Measurements from ENCODE around the gene PELO.
"Not testable (repeated sequence)": the region's sequence is repeated elsewhere in the genome, so short reads cannot be mapped to it uniquely, and the experiment has no call there.

The PELO gene

DNA sequence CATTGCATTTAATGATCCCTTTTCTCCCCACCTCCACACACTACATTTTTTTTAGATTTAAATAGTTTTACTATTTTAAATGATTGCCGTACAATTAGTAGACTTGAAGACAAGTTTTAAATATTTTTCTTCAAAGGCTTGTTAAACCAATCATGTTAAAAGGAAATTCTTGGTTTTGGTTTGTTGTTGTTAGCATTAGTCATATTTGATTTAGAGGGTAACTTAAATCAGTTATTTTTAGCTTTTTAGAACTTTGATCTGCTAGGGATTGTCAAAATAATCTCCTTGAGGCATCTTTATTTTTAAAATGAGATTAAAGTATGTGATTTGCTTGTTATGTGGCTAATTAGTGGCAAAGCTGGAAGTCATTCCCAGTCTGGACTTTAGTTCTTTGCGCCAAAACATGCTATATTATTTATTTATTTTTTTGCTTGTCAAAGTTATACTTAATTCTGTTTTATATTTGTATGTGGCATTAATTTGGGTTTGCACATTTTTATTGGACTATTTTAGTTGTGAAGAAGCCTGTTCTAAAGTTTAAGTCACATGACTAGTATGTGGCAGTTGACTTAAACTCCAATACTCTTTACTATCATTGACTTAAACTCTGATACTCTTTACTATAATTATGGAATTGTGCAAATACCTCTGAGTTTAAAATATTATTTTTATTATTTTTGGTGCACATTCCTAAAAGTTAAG lies 14.7 kb downstream of the PELO start:
- DNase-seq: no peak

DNA sequence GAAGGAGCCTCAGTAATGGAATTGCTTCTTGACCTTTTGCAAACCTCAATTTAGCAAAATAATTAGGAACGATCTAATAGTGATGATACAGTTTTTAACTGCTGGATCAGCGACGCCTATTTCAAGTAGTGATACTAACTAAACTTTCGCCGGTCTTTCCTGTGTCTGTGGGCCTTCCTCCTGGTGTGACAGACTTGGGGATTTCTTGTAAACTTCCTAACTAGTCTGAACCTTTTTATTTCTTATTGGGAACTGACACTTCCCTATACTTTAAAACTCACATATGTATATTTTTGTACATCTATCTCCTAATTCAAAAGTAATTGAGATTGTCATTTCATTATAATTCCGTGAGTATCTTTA lies 15.2 kb downstream of the PELO start:
- DNase-seq: no peak

DNA sequence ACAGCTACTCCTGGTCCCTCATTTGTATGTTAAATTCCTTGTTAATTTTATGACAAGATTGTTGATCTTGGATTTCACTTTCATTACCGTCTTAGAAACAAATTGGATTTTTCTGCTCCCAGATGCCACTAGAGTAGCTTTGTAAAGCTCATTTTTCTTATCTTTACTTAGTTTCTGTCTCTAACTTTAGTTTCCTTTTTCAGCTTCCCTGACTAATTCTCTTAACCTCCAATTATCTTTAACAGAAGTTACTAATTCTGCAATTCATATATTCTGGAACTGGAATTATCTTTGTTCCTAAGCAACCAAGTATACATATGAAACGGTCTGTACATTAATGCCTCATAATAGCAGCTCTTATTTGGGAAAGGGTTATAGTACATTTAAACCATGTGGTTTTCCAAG lies 16.7 kb downstream of the PELO start:
- no peak for DNase-seq

DNA sequence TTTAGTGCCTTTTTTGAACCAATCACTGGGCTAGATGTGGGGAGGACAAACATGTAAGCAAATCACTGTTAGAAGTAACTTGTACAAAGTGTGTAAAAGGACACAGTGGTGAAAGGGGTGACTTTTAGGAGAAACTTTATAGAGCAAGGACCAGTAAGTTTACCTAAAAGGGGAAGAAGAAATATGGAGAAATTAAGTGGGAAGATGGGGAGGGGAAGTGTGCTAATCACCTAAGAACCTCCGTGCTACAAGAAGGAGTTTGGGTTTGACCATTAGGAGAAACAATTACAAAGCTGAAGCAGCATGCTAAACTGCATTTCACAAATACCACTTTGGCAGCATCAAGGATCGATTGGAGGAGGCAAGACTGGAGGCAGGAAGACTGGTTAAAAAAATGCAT lies 17.3 kb downstream of the PELO start:
- DNase-seq: no peak

DNA sequence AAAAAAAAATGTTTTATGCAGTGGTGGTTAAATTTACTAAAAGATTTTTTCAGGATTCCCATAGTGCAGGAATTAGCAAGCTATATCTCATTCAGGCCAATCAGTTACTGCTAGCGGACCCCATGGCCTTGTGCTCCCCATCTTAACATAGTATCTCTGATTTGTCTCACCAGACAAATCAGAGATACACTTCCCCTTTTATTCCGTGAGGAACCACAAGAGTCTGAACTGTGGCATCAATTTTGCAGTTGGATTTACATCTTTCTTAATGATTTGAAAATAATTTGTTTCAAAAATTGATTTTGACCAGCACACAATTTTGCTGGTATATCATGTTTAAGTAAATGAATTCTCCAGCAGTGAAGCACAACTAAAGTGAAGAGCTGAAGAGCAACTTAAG lies 17.9 kb downstream of the PELO start:
- peak; percentile 4 to 11 for DNase-seq

DNA sequence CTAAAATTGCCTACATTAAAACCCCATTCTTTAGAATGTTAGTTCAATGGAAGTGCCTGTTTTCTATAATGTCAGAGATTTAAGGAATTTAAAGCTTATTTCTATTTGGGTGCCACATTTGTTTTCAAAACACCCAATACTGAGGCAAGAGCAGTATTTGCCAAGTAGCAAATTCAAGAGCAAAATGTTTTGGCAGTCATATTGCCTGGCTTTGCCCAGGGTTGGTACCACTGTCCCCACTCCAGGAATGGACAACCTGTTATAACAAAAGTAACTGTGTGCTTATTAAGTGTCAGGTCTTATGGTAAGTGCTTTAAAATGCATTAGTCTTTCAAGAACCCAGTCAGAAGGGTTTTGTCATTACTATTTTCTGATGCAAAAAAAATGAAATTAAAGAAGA lies 19.3 kb downstream of the PELO start:
- DNase-seq: no peak

DNA sequence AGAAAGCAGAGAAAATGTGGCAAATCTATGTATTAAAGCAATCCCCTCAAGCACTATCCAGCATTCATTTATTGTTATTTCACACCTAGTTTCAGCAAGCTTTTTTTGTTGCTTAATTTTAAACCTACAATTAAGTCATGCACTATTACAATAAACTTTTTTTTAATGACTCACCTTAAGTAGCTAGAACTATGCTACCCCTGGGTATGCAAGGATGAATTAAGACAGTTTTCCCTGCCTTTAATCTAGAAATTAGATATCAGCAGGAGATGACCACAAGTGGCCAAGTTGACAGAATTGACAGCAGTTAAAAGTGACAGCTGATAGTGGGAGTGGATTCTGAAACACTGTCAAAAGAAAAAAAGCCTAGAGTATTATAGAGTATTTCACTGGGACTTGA lies 20.0 kb downstream of the PELO start:
- no peak for DNase-seq

DNA sequence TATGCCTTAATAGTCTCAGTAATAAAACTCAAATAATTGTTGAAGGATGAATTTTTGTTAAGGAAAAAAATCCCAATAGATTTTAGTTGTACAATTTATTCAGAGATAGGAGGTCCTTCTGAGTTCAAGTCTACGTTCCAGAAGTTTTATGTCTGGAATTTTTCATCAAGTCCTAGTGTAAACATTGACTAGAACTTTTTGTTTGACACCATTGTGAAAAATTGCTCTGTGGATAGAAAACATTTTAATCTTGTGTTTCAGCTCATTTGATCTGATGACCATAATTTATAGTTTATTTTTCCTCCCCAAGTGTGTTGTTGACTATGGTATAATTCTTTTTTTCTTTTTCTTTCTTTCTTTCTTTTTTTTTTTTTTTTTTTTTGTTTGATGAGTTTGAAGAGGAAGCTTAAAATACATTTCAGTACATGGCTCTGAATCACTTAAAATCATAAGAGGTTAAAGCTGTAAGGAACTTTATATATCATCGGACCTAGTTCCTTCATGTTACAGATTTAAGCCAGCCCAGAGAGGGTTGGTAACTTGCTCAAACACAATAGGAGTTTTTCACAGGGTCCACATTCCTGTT lies 20.7 kb downstream of the PELO start:
- DNase-seq: no peak

DNA sequence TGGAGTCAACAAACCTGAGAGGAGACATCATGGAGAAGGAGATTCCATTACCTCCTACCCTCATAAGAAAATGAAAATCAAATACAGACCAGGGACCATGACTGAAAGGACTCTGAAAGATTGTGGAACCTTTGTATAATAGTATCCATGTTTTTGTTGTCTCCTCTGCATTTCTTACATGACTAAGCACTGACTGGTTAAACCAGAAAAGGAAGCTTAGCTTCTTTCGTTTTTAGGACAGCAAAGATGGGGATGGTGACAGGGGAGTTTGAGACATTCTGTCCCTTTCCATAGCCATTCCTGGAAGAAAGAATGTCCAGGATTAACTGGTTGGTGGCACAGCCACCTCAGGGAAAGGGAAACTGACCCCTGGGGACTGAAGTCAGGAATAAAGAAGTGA lies 22.2 kb downstream of the PELO start:
- no peak for DNase-seq

DNA sequence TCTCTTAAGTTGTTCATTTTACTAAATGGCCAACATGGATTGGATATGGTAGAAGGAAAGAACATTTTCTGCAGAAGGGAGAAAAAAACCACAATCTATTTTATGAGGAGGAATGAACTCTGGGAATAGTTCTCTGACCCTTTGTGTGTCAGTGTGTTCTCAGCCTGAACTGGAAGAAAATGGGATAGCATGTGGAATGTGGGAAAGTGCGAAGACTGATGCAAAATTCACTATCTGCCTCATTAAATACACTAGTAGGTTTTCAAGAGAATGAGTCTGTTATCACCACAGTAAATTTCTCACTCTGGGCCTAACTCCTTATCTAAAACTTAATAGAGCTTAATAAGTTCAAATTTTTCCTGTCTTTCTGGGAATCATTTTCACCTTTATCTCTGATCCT lies 22.7 kb downstream of the PELO start:
- no peak for DNase-seq

DNA sequence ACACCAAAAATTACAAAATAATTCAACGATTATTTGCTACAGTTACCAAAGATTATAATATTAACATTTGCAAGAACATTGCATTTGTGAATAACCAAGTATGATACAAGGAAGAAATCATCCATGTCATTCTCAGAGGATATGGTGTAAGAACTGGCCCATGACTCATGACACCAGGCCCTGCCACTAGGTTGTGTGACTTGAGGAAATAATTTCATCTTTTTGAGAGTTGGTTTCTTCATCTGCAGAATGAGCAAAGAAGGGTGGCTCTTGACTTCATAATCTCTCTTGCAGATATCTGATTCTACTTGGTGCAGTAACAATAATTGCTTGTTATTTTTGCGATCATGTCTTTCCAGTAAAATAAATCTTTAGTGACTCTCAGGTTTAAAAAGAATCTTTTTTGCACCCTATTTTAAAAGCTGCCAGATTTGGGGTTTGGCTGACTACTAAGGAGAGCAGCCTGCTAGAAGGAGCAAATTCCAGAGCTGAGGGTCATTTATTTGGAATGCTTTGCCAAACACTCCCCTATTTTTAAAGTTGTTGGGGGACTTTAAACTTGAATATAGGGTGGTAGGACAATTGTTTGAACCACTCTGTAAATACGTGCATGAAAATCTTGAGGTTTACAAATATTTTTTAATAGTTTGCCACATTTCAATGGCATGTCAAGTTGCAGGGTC lies 23.5 kb downstream of the PELO start:
- DNase-seq: peak; percentile 61 to 67

DNA sequence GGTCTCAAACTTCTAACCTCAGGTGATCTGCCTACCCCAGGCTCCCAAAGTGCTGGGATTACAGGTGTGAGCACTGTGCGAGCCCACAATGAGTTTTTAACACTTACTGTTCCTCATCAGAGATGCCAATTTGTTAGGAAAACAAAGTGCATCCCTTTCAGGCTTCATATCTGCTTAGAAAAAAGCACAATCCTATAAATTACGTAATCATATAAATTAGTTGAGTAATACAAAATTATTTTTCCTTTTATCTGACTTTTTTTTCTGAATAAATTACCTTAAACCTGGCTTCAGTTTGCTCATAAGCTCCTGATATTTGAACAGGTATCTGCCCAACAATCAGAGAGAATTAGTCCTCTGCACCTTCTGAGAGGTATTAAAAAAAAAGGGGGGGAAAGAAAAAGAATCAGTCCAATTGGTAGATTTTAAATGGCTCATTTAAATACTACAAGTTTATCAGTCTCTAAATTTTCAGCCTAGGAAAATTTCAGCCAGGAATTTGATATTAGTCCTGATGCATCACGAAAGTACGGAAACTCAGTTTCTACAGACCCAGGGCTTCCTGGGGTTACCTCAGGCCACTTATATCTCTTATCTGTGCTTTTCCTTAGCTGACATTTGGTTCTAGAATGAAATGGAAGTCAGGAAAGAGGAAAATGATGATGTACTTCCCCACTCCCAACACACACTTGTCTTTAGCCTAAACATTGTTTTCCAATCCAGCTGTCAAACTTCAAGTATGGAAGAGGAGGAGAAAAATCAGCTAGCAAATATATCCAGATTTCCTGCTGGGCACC lies 26.8 kb downstream of the PELO start:
- DNase-seq: no peak

DNA sequence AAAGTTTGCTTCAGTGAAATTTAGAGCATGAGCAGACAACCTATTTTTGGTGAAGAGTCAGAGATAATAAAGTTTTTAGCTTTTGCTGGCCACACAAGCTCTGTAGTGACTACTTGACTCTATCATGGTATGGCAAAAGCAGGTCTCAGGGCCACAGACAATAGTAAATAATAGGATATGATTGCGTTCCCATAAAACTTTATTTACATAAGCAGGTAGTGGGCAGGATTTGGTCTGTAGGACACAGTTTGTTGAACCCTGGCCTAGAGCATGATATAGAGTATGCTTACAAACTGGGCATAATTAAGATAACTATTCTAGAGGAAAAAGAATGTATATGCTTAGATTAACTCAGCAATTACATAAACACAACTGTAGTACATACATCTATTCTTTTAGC lies 30.1 kb downstream of the PELO start:
- DNase-seq: no peak

DNA sequence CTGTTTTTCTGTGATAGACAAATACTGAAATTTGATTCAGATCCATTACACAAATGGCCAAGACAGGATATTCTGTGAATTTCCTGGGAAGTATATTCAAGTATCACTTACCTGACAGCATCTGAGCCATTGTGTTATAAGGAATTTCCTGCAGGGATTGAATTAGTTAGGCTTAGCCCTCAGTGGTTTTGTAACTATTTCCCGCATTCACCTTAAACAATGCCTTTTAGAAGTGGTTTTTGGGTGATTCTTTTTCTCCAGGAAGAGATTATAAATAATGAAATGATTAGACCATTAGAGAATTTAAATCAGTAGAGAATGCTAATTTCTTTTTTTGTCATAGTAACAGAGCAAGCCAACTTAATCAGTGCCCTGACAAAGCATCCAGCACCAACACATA lies 30.6 kb downstream of the PELO start:
- DNase-seq: no peak

DNA sequence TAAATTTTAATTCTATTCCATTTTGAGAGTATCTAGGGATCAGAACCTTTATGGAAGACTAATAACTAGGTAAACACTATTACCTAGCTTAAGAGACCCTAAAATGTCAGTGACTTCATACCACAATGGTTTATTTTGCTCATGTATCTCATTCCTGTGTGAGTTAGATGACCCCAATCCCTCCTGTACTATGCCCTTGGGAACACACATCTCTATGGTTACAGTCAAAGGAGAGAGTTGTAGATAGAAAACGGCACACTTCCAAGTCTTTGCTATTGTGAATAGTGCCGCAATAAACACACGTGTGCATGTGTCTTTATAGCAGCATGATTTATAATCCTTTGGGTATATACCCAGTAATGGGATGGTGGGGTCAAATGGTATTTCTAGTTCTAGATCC lies 31.1 kb downstream of the PELO start:
- DNase-seq: not testable (repeated sequence)

DNA sequence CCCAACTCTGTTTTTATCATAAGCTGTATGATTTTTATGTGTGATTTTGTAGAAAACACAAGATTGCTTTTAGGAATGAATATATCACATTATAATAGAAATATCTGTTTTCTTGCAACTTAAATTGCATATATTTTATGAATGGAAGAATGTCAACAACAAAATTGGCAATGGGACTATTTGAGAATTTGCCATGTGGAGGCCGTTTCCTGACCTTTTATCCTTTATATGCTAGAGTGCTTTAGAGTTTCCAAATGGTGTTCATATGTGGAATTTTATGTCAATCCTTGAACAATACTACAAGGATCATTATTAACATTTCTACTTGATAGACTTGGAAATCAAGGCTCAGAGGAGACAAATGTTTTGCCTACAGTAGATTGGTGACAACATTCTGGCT lies 34.2 kb downstream of the PELO start:
- DNase-seq: no peak

DNA sequence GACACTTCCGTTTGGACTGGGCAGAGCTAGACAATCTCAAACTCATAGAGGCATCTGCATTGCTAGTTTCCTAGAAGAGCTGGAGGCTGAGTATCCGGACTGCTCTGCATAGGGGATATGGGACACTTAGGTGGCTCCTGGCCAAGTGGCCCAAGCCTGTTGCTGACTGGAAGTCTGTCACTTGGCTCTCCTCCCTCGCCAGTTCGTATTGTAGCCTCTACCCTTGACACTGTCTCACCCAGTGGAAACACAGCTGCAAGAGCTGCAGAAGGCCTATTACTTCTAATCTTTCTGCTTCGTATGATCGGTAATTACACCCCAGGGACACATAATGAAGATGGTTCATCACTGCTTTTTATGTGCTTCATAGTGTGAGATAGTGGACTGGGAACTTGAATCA lies 34.7 kb downstream of the PELO start:
- DNase-seq: no peak

DNA sequence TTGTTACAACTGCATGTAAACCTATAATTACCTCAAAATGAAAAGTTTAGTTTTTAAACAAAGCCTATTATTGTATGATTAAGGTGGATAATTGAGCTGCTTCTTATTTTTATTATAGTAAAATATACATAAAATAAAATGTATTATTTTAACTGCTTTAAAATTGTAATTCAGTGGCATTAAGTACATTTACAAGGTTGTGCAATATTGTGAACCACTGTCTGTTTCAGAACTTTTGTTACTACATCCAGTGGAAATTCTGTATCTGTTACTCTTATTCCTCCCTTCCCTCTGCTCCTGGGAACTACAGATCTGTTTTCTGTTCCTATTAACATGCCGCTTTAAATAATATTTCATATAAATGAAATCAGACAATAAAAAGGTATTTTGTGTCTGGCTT lies 37.1 kb downstream of the PELO start:
- no peak for DNase-seq

DNA sequence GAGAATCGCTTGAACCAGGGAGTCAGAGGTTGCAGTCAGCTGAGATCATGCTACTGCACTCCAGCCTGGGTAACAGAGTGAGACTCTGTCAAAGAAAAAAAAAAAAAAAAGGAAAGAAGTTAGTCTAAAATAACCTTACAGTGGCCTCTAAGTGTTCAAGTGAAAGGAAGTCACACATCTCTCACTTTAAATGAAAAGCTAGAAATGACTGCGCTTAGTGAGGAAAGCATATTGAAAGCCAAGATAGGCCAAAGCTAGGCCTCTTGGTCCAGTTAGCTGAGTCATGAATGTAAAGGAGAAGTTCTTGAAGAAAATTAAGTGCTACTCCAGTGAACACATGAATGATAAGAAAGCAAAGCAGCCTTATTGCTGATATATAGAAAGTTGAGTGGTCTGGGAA lies 38.1 kb downstream of the PELO start:
- DNase-seq: no peak

DNA sequence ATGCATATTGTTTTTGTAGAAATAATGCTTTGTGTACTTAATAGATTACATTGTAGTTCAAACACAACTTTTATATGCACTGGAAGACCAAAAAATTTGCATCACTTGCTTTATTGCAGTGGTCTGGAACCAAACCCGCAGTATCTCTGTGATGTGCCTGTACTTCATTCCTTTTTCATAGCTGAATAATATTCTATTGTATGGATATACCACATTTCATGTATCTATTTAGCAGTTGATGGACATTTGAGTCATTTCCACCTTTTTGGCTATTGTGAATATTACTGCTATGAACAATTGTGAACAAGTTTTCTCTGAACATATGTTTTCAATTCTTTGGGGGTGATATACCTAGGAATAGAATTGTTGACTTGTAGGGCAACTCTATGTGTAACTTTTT lies 40.1 kb downstream of the PELO start:
- DNase-seq: no peak

DNA sequence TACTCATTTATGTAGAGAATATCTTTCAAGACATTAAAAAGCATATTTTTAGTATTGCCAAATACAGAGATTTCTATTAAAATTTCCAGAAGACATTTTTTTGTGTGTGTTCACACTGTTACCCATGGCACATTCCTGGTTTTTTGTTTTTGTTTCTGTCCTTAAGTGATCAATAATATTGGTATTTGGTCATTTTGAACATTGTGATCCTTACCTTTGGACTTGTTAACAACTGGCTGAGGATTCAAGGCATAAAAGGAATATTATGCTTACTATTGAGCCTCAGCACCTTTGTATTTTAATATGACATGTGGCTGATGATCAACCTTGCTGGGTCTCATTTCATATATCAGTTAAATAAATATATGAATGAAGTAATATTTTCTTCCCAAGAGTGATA lies 41.9 kb downstream of the PELO start:
- no peak for DNase-seq

DNA sequence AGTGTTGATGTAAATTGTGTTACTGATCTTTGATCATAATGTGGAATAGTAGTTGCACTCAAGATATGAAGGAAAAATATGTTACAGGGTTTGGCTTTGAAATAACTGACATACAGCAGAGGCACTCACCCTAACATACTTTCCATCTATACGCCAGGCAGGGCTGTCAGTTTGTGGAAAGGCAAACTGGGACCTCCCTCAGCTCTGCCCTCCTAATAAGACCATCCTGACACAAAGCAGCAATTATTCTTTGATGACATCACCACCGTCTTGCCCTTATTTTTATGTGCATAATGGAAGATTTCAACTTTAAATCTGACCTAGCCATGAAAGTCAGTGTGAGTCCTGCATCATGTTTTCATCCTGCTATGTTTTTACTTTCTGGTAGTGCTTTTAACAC lies 42.9 kb downstream of the PELO start:
- no peak for DNase-seq

DNA sequence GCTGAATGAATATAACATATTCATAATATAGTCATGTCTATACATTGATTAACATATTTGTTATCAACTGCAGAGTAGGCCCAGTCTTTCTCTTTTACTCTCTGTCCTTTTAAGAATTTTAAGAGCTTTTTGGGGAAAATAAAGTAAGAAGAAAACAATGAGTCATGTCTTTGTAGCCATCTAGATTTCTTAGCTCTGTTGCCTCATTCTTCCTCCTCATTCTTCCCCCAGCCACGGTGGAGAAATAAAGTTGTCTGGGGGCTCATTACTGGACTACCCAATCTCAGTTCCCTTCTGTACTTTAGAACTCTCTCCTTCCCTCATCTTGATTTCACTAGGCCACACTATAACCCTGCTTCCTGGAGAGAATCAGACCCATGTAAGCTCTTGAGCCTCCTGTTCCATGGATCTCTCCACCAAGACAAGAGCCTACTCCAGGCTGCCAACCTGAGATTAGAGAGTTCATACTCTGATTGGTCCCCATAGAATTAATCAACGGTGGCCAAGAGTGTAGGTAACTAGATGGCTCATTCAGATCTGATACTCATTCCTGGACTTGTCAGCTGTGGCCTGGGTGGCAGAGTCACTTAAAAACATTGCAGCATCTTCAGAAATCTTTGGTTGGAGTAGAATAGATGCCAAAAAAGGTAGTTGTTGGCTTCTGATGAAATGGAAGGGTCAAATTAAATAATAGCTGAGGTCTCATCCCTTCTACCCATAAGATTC lies 44.2 kb downstream of the PELO start:
- DNase-seq: no peak
